DOHH2 (cell line): ENCODE data around the gene ADAMTSL4.
A peak's percentile ranks its signal among the peaks of the same experiment; 100 is the strongest.

Experiments used
- H3F3A ChIP-seq: fragments of 200-600 bp; sonication (generic), shearing (Covaris generic); 2 replicates; pipeline ENCODE4 v1.6.0; 2016; ENCODE audit warnings: antibody characterized with exemption, mild to moderate bottlenecking; ENCODE audit not compliant: control insufficient read depth, insufficient read depth
- H3K27ac ChIP-seq: fragments of 200-600 bp; sonication (generic); 2 replicates; pipeline ENCODE4 v1.5.1; 2014; ENCODE audit warnings: low read depth, mild to moderate bottlenecking, low read length, moderate library complexity
- H3K27me3 ChIP-seq: fragments of 200-600 bp; sonication (generic); 2 replicates; pipeline ENCODE4 v1.6.1; 2014; ENCODE audit warnings: mild to moderate bottlenecking, low read length, mixed read lengths; ENCODE audit not compliant: control insufficient read depth
- H3K36me3 ChIP-seq: fragments of 200-600 bp; sonication (generic); 2 replicates; pipeline ENCODE4 v1.6.1; 2014; ENCODE audit warnings: mild to moderate bottlenecking, low read length, moderate library complexity, mixed read lengths; ENCODE audit not compliant: control insufficient read depth
- H3K4me1 ChIP-seq: fragments of 200-600 bp; sonication (generic); 2 replicates; pipeline ENCODE4 v1.6.1; 2014; ENCODE audit warnings: mild to moderate bottlenecking, low read length, mixed read lengths; ENCODE audit not compliant: control insufficient read depth
- H3K4me2 ChIP-seq: fragments of 200-600 bp; sonication (generic); 2 replicates; pipeline ENCODE4 v1.6.0; 2014; ENCODE audit warnings: mild to moderate bottlenecking, low read length, moderate library complexity
- H3K4me3 ChIP-seq: fragments of 200-600 bp; sonication (generic); 2 replicates; pipeline ENCODE4 v1.5.1; 2014; ENCODE audit warnings: mild to moderate bottlenecking, low read length, mixed read lengths
- H3K79me2 ChIP-seq: fragments of 200-600 bp; sonication (generic); 2 replicates; pipeline ENCODE4 v1.6.1; 2014; ENCODE audit warnings: mild to moderate bottlenecking, low read length, mixed read lengths; ENCODE audit not compliant: control insufficient read depth
- H3K9me2 ChIP-seq: fragments of 200-600 bp; sonication (generic); replicated peaks from 2 replicates; pipeline ENCODE4 v1.6.1; 2014; ENCODE audit warnings: mild to moderate bottlenecking, low read length, mixed read lengths; ENCODE audit not compliant: control insufficient read depth
- H3K9me3 ChIP-seq: fragments of 200-600 bp; sonication (generic); 2 replicates; pipeline ENCODE4 v1.6.1; 2014; ENCODE audit warnings: antibody characterized with exemption, low read length, mixed read lengths; ENCODE audit not compliant: control insufficient read depth, insufficient read depth
- H4K20me1 ChIP-seq: fragments of 200-600 bp; sonication (generic); 2 replicates; pipeline ENCODE4 v1.6.0; 2014; ENCODE audit warnings: low read depth, mild to moderate bottlenecking, antibody characterized with exemption, low read length, moderate library complexity; ENCODE audit not compliant: control insufficient read depth, insufficient read depth
- CTCF ChIP-seq: fragments of 200-600 bp; sonication (generic); IDR thresholded peaks from one replicate; pipeline ENCODE4 v1.5.1; 2014; ENCODE audit warnings: antibody characterized with exemption, mild to moderate bottlenecking, low read depth, low read length; ENCODE audit not compliant: poor library complexity, severe bottlenecking
- EZH2phosphoT487 ChIP-seq: fragments of 200-600 bp; sonication (generic); IDR thresholded peaks from 2 replicates; pipeline ENCODE4 v1.6.1; 2017; ENCODE audit warnings: borderline replicate concordance, mild to moderate bottlenecking, antibody characterized with exemption, low read length, moderate library complexity, mixed read lengths

ADAMTSL4 gene

GRCh38 chr1:150561254-150561973, 12.2 kb downstream of the ADAMTSL4 start:
- H3K36me3 ChIP-seq, result peaks cover 2% of the 10 kb centered on the region; the same call in 1 of the 2 replicates
- H3F3A ChIP-seq, result peaks cover 31% of the 10 kb centered on the region
- no peaks in the 10 kb centered on the region for H3K9me2 ChIP-seq
- H3K4me1 ChIP-seq, result peaks cover 68% of the 10 kb centered on the region
- peaks cover 12% of the 10 kb centered on the region for H3K79me2 ChIP-seq
- H3K4me2 ChIP-seq, result peak overlapping the region; percentile 100
- TF ChIP-seq CTCF, result no peak
- no peak for TF ChIP-seq EZH2phosphoT487
- H3K9me3 ChIP-seq, result no peaks in the 10 kb centered on the region
- peak overlapping the region; percentile 97 for H3K27ac ChIP-seq
- H4K20me1 ChIP-seq, result no peaks in the 10 kb centered on the region
- peak overlapping the region; percentile 73 for H3K4me3 ChIP-seq
- H3K27me3 ChIP-seq, result no peaks in the 10 kb centered on the region

- Histone ChIP-seq H3K9me3 (no peaks in the 10 kb centered on the region), H3K36me3 (peaks cover 2% of the 10 kb centered on the region; the same call in 1 of the 2 replicates), H3K4me3 (peak overlapping the region; percentile 73), H3F3A (peaks cover 35% of the 10 kb centered on the region), H4K20me1 (no peaks in the 10 kb centered on the region), H3K79me2 (peaks cover 18% of the 10 kb centered on the region), H3K4me1 (peaks cover 74% of the 10 kb centered on the region), H3K9me2 (no peaks in the 10 kb centered on the region), H3K27ac (peak overlapping the region; percentile 97), H3K27me3 (no peaks in the 10 kb centered on the region), H3K4me2 (peak overlapping the region; percentile 100)
- TF ChIP-seq CTCF, result no peak
These were observed 12.8 kb downstream of the ADAMTSL4 start for GRCh38 chr1:150561974-150562445.

- Histone ChIP-seq H3K4me3 (peak overlapping the region; percentile 73), H3K79me2 (peaks cover 20% of the 10 kb centered on the region), H3F3A (peaks cover 41% of the 10 kb centered on the region), H3K4me1 (peaks cover 81% of the 10 kb centered on the region), H3K9me2 (no peaks in the 10 kb centered on the region), H3K36me3 (peaks cover 2% of the 10 kb centered on the region; the same call in 1 of the 2 replicates), H3K9me3 (no peaks in the 10 kb centered on the region), H4K20me1 (no peaks in the 10 kb centered on the region; the same call in 1 of the 2 replicates), H3K27ac (peak overlapping the region; percentile 97), H3K27me3 (no peaks in the 10 kb centered on the region), H3K4me2 (peak overlapping the region; percentile 100)
- TF ChIP-seq EZH2phosphoT487, result no peak
- TF ChIP-seq CTCF, result no peak
These were observed 13.5 kb downstream of the ADAMTSL4 start for GRCh38 chr1:150562446-150563339.
